GM12875 (cell line): ENCODE measurements around the gene RAD23A.
"Not testable (repeated sequence)": the region's sequence is repeated elsewhere in the genome, so short reads cannot be mapped to it uniquely, and the experiment has no call there.

ENCODE experiments used
- H3K4me3 ChIP-seq: one replicate; pipeline ENCODE4 v1.5.1; 2011; ENCODE audit warnings: low read depth, low read length, control low read depth
- TF ChIP-seq, protein P1 (sequence below): IDR thresholded peaks from 2 replicates; pipeline ENCODE4 v1.5.1; 2011; ENCODE audit warnings: low read depth, mild to moderate bottlenecking, control low read depth, inconsistent platforms, low read length, moderate library complexity, borderline replicate concordance; ENCODE audit not compliant: insufficient read depth

RAD23A gene

DNA sequence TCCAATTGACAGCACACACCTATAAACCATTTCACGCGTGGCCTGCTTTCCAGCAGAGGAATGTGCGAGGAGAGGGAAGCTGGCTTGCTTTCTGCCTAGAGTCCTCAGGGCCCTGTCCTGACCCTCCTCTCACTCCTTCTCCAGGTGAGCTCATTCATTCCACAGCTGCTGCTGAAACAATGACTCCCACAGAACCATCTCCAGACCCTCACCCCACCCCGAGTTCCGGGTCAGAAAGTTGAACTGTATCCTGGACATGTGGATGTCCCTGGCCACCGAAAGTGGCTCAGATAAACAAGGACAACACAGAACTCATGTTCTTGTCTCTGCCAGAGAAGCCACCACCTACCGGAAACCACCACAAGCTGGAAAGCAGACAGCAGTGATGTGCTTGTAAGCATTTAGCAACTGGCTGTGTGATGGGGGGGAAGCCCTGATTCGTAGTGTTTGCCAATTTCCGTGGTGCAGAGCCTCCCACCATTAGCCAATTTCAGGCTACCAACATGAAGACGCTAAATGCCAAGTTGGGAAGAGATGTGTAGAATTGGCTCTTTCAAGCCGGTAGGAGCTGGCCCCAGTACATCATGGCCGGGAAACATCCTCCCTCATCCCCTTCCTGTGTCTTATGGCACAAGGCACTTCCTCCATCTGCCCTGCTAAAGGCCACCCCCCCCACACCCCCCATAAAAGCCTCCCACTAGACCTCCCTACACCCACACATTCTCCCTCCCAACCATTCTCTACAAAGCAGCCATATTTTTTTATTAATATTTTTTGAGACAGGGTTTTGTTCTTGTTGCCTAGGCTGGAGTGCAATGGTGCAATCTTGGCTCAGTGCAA is 31.6 kb upstream of the RAD23A start:
- H3K4me3 ChIP-seq, result no peak overlapping the region
- TF ChIP-seq, protein P1, sequence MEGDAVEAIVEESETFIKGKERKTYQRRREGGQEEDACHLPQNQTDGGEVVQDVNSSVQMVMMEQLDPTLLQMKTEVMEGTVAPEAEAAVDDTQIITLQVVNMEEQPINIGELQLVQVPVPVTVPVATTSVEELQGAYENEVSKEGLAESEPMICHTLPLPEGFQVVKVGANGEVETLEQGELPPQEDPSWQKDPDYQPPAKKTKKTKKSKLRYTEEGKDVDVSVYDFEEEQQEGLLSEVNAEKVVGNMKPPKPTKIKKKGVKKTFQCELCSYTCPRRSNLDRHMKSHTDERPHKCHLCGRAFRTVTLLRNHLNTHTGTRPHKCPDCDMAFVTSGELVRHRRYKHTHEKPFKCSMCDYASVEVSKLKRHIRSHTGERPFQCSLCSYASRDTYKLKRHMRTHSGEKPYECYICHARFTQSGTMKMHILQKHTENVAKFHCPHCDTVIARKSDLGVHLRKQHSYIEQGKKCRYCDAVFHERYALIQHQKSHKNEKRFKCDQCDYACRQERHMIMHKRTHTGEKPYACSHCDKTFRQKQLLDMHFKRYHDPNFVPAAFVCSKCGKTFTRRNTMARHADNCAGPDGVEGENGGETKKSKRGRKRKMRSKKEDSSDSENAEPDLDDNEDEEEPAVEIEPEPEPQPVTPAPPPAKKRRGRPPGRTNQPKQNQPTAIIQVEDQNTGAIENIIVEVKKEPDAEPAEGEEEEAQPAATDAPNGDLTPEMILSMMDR, result no peak

DNA sequence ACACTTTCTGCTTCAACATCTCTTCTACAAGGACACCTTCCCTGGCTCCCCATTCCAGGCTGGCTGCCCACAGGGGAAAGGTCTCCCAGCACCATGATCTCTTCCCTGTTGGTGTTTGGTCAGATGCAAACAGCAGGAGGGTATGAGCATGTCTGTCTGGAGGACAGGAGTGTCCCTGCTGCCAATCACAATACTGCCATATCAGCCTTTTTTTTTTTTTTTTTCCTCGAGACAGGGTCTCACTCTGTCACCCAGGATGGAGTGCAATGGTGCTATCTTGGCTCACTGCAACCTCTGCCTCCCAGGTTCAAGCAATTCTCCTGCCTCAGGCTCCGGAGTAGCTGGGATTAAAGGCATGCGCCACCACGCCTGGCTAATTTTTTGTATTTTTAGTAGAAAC is 29.8 kb upstream of the RAD23A start:
- not testable (repeated sequence) for H3K4me3 ChIP-seq

DNA sequence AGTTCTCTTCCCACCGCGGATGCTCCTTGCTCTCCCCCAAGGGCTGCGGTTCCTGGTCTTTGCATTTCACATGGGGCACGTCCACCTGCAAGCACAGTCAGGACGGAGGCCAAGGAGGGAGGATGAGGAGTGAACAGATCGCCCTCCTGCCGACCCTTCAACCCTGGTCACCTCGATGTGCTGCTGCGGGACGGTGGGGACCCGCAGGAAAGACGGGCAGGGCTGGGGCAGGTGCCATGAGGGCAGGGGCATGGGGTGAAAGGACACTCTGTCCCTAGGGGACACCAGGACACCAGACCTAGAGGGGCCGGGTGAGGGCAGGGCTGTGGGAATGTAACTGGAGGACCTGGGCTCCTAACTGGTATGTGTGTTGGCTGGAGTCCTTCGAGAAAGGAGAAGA is 27.4 kb upstream of the RAD23A start:
- TF ChIP-seq, protein P1, result no peak
- no peak overlapping the region for H3K4me3 ChIP-seq

DNA sequence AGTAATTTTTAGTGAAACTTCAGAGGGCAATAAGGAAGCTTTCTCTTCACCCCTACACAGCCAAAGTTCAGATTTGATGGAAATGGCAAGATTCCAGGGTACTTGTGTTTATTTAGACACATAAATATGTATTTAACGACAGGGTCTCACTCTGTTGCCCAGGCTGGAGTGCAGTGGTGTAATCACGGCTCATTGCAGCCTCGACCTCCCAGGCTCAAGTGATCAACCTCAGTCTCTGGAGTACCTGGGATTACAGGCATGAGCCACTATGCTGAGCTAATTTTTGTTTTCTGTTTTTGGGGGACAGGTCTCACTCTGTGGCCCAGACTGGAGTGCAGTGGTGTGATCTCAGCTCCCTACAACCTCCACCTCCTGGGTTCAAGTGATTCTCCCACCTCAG is 24.6 kb upstream of the RAD23A start:
- H3K4me3 ChIP-seq, result no peak overlapping the region
- TF ChIP-seq, protein P1, result no peak

DNA sequence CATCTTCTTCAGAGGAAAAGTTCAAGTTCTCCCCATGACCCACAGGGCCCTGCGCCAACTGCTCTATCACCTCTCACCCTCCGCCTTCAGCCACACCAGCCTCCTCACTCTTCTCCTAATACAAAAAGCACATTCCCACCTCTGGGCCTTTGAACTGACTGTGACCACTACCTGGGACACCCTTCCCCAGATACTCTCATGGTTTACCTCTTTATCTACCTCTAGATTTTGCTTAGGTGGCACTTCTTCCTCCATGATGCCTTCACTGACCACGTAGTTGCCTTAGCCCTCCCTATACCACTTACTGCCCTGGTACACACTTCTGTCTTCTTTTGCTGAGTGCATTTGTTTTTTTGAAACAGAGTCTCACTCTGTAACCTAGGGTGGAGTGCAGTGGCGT is 22.7 kb upstream of the RAD23A start:
- TF ChIP-seq, protein P1, result no peak
- H3K4me3 ChIP-seq, result no peak overlapping the region

DNA sequence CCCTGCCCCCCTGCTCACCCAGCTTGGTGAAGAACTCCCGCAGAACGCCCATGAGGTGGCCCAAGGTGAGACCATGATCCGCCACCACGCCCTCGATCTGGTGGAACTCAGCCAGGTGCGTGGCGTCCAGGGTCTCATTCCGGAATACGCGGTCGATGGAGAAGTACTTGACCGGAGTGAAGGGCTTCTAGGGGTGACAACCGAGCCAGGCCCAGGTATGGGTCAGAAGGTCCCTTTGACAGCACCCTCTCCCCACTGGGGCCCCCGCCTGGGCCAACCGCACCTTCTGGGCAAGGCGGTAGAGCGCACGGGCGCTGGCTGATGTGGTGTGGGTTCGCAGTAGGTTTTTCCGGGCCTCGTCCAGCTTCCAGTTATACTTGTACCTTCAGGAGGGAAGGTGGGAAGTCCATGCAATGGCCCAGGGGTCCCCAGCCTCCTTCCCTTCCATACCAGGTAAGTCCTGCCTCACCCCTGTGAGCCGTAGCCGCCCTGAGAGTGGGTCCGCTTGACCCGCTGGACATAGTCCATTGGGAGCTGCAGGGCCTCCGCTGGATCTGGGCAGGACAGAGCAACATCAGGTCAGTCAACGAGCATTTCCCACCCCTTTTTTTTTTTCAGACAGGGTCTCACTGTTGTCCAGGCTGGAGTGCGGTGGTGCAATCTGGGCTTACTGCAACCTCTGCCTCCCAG is 20.9 kb upstream of the RAD23A start:
- H3K4me3 ChIP-seq, result no peak overlapping the region
- TF ChIP-seq, protein P1, result no peak

DNA sequence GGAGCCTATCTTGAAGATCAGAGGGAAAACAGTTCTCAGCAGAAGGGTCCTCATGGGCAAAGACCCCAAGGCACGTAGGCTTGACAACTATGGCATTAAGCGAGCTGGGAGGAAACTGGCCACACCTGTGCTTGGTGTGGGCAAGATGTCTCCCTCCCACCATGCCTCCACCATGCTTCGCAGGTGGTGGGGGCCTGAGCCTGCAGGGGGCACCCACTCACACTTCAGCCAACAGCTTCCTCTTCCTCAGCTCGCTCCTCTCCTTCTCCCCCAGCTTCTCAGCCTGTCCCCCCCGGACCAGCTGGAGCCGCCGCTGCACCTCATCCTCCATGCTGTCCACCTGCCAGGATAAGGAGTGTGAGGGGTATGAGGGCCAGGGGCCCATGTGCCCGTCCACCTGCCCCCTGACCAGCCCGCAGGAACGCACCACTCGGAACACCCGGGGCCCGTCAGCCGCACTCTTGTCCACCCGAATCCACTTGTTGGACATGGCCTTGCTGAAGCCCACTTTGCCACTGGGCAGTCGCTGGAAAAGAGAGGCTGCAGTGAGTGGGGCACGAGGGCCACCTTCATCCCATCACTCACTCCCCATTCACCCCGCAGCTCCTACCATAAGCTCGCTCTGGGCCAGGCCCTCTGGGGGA is 15.5 kb upstream of the RAD23A start:
- TF ChIP-seq, protein P1, result no peak

More for the DNA sequence above, 15.5 kb upstream of the RAD23A start:
- H3K4me3 ChIP-seq, result no peak overlapping the region
